Stimulated activated naive CD8-positive, alpha-beta T cell treated with anti-CD3 and anti-CD28 coated beads, Interleukin-15, amount 100 ng/mL, for 72 hours (primary cell): Measurements from ENCODE around the gene SLC2A9.
A peak's percentile ranks its signal among the peaks of the same experiment; 100 is the strongest.

Experiments used
- ATAC-seq: fragments of 150-1000 bp; cut with Tn5 transposase; 2 replicates; pipeline ENCODE4 v1.10.0; 2021; ENCODE audit warnings: mild to moderate bottlenecking, moderate library complexity
- DNase-seq, 2 donors: peaks; one replicate each; pipeline ENCODE4 v3.0.0; 2021 to 2022
- H3K27ac Mint-ChIP-seq, 2 donors: one replicate each; pipeline ENCODE4 v1.8.0; 2022; ENCODE audit warnings: mild to moderate bottlenecking in 2 of 2, mixed read lengths in 2 of 2, moderate library complexity in 2 of 2
- H3K27me3 Mint-ChIP-seq: one replicate; pipeline ENCODE4 v1.8.0; 2022; ENCODE audit warnings: mixed read lengths
- H3K4me1 Mint-ChIP-seq: one replicate; pipeline ENCODE4 v1.8.0; 2022; ENCODE audit warnings: mild to moderate bottlenecking, mixed read lengths
- H3K4me3 Mint-ChIP-seq, 2 donors: one replicate each; pipeline ENCODE4 v1.8.0; 2022; ENCODE audit warnings: mild to moderate bottlenecking in 2 of 2, mixed read lengths in 2 of 2, moderate library complexity in 1 of 2
- H3K9me3 Mint-ChIP-seq, 2 donors: one replicate each; pipeline ENCODE4 v1.8.0; 2022; ENCODE audit warnings: mixed read lengths in 2 of 2

Gene SLC2A9

GRCh38 chr4:9861561-9861960 is 159.7 kb downstream of the SLC2A9 start:
- Mint-ChIP-seq H3K9me3 (peaks cover 0 to 4% of the 10 kb centered on the region in 2 donors), H3K27me3 (no peaks in the 10 kb centered on the region), H3K4me1 (no peaks in the 10 kb centered on the region), H3K27ac (no peak overlapping the region), H3K4me3 (no peak overlapping the region)
- ATAC-seq, result no peak
- DNase-seq, result no peak

DNA sequence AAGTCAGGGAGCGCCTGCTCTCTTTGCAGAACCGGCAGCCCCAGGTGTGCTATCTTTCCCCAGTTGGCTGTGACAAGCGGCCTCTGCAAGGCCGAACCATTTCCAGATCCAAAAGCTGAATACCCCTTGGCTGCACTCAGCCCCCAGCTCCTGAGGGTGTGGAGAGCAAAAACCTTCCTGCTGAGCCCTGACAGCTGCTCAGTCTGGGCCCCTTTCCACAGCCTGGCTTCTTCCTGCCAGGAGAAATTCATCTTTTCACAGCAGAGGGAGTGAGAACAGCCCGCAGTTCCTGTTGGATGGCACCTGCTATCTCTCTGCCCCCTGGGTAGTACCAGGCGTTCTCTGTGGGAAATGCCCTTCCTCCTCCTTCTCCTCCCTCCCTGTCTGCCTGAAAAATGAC is 161.5 kb downstream of the SLC2A9 start:
- Mint-ChIP-seq H3K4me3 (no peak overlapping the region), H3K4me1 (no peaks in the 10 kb centered on the region), H3K27me3 (no peaks in the 10 kb centered on the region), H3K9me3 (peaks cover 10 to 20% of the 10 kb centered on the region in 2 donors), H3K27ac (no peak overlapping the region)
- no peak for ATAC-seq
- no peak for DNase-seq

DNA sequence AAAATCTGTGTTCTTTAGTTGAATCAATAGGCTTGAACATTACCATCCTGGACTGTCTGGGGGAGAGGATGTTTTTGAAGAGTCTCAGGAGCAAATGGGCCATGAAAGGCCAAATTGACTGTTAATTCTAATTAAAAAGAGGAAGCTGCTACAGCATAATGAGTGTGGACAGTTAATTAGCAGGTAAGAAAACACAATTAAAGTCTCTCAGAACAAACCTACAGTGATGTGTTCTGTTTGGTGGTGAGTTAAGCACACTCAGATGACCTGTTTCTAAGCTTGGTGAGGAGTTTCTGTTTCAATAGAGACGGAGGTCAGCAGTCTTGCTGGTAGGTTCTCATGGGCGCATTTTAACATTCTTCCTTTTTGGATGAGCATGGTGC is 171.8 kb downstream of the SLC2A9 start:
- no peak overlapping the region for H3K4me3 Mint-ChIP-seq
- no peaks in the 10 kb centered on the region for H3K4me1 Mint-ChIP-seq
- DNase-seq (no peak), ATAC-seq (no peak)
- H3K9me3 Mint-ChIP-seq, result peaks cover 0 to 1% of the 10 kb centered on the region in 2 donors
- no peak overlapping the region for H3K27ac Mint-ChIP-seq
- peaks cover 33% of the 10 kb centered on the region for H3K27me3 Mint-ChIP-seq

GRCh38 chr4:9847968-9848748 is 173.1 kb downstream of the SLC2A9 start:
- peaks cover 33% of the 10 kb centered on the region for H3K27me3 Mint-ChIP-seq
- no peaks in the 10 kb centered on the region for H3K4me1 Mint-ChIP-seq
- ATAC-seq (no peak), DNase-seq (no peak)
- H3K9me3 Mint-ChIP-seq, result no peaks in the 10 kb centered on the region
- H3K27ac Mint-ChIP-seq, result peak overlapping the region in 1 of 2 donors; percentile 63
- H3K4me3 Mint-ChIP-seq, result no peak overlapping the region

GRCh38 chr4:9845791-9846493 is 175.4 kb downstream of the SLC2A9 start:
- H3K4me3 Mint-ChIP-seq, result no peak overlapping the region
- peaks cover 10 to 16% of the 10 kb centered on the region in 2 donors for H3K9me3 Mint-ChIP-seq
- DNase-seq (no peak), ATAC-seq (no peak)
- H3K27ac Mint-ChIP-seq, result no peak overlapping the region
- peaks cover 33% of the 10 kb centered on the region for H3K27me3 Mint-ChIP-seq
- no peaks in the 10 kb centered on the region for H3K4me1 Mint-ChIP-seq

DNA sequence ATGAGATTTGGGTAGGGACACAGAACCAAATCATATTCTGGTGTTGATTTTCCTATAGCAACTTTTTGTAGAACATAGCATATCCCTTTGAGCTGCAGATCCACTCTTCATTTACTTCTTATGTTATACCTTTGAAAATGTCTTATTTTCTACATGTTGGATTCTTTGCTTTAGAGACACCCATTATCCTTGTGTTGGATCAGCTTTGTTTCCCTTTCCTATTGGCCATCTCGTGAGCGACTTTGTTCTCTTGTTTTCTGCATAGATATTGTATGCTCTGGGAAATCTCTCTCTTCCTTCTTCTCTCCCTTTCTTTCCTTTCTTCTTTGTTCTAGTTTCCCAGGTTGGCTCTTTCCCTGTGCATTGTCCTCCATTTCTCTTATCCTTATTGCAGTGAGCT is 180.2 kb downstream of the SLC2A9 start:
- H3K9me3 Mint-ChIP-seq, result peaks cover 17 to 19% of the 10 kb centered on the region in 2 donors
- DNase-seq, result no peak
- no peaks in the 10 kb centered on the region for H3K27me3 Mint-ChIP-seq
- H3K4me1 Mint-ChIP-seq, result no peaks in the 10 kb centered on the region
- H3K4me3 Mint-ChIP-seq, result no peak overlapping the region
- no peak for ATAC-seq
- no peak overlapping the region for H3K27ac Mint-ChIP-seq

- no peaks in the 10 kb centered on the region for H3K27me3 Mint-ChIP-seq
Measured at GRCh38 chr4:9835430-9835829, 185.9 kb downstream of the SLC2A9 start.

GRCh38 chr4:9833421-9833820 is 187.9 kb downstream of the SLC2A9 start:
- ATAC-seq, result no peak
- H3K4me1 Mint-ChIP-seq, result no peaks in the 10 kb centered on the region
- H3K9me3 Mint-ChIP-seq, result no peaks in the 10 kb centered on the region
- H3K27ac Mint-ChIP-seq, result peak overlapping the region in 1 of 2 donors; percentile 8
- H3K4me3 Mint-ChIP-seq, result no peak overlapping the region
- peaks cover 4% of the 10 kb centered on the region for H3K27me3 Mint-ChIP-seq
- no peak for DNase-seq

More at GRCh38 chr4:9835430-9835829, 185.9 kb downstream of the SLC2A9 start:
- Mint-ChIP-seq H3K4me1 (no peaks in the 10 kb centered on the region), H3K4me3 (no peak overlapping the region), H3K27ac (no peak overlapping the region), H3K9me3 (peaks cover 0 to 4% of the 10 kb centered on the region in 2 donors)
- ATAC-seq (no peak), DNase-seq (no peak)

DNA sequence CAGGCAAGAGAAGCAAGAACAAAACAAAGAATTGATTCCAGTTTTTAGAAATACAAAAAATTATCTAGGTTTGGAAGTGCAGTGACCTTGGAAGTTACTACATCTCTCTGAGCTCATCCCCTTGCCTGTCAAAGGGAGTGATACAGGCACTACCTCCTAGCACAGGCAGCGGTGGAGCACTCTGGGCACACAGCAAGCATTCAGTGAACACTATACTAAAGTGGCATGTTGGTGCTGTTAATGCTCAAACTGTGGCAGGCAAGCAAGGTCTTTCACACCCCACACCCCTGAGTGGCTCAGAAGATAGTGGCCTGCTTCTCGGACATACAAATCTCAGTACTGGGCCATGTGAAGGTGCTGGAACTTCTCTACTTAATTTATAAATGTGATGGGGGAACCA is 188.7 kb downstream of the SLC2A9 start:
- H3K9me3 Mint-ChIP-seq, result no peaks in the 10 kb centered on the region
- H3K27me3 Mint-ChIP-seq, result peaks cover 12% of the 10 kb centered on the region
- ATAC-seq (no peak), DNase-seq (no peak)
- no peaks in the 10 kb centered on the region for H3K4me1 Mint-ChIP-seq
- no peak overlapping the region for H3K27ac Mint-ChIP-seq
- no peak overlapping the region for H3K4me3 Mint-ChIP-seq

DNA sequence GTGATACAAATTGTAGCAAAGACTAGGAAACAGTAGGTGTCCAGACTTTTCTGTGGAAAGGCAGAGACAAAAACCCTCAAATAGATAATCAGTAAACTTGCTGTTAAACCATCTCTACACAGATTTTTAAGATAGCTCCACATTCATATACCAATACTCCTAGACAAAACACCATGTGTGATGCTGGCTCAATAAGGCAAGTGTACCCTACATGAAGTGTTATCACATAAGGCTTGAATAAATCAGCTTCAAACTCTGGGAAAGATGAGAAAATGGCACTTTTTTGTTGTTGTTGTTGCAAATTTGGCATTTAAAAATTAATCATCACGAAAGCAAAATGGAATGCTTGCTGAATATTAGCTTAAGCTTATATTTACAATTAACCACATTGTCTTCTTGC is 194.7 kb downstream of the SLC2A9 start:
- Mint-ChIP-seq H3K9me3 (no peaks in the 10 kb centered on the region), H3K4me3 (no peak overlapping the region), H3K27me3 (peaks cover 39% of the 10 kb centered on the region), H3K4me1 (peaks cover 15% of the 10 kb centered on the region), H3K27ac (no peak overlapping the region)
- ATAC-seq (no peak), DNase-seq (no peak)

DNA sequence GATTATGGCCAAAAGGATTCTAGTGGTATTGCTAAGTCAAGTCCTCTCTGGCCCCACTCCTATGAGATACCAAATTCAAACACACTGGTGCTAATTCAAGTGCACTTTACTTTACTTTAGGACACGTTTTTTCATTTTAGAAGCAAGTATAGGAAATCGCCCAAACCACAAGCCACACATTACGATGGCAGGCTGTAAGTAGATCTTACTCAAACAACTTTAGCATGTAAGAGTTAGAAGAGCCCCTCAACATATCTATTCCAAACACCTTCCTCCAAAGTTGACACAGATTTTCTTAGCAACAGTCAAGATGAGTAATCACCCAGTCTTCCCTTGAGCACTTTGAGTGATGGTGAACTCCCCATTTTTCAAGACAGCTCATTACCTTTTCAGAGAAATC is 196.2 kb downstream of the SLC2A9 start:
- peak; percentile 99 for ATAC-seq

GRCh38 chr4:9820343-9820742 is 201.0 kb downstream of the SLC2A9 start:
- peaks cover 10% of the 10 kb centered on the region for H3K4me1 Mint-ChIP-seq
- ATAC-seq (no peak), DNase-seq (no peak)
- H3K27me3 Mint-ChIP-seq, result peaks cover 47% of the 10 kb centered on the region
- H3K4me3 Mint-ChIP-seq, result no peak overlapping the region
- no peak overlapping the region for H3K27ac Mint-ChIP-seq
- no peaks in the 10 kb centered on the region for H3K9me3 Mint-ChIP-seq

More for the DNA sequence above, 196.2 kb downstream of the SLC2A9 start:
- Mint-ChIP-seq H3K27ac (peak overlapping the region in 1 of 2 donors; percentile 25), H3K4me1 (peaks cover 15% of the 10 kb centered on the region), H3K9me3 (no peaks in the 10 kb centered on the region), H3K4me3 (peak overlapping the region; percentile 28 to 42), H3K27me3 (peaks cover 46% of the 10 kb centered on the region)
- DNase-seq, result peak; percentile 38 to 64

DNA sequence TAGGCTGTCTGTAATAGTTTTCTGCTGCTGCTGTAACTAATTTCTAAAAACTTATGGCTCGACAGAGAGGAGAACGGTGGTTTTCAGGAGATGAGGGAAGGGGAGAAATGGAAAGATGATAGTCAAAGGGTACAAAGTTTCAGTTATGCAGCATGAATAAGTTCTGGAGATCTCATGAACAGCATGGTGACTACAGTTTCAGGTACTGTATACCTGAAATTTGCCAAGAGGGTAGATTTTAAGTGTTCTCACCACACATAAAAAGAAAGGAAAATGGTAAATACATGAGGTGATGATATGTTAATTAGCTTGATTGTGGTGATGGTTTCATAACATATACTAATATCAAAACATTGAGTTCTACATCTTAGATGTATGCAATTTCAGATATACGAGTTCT is 205.0 kb downstream of the SLC2A9 start:
- H3K27me3 Mint-ChIP-seq, result peaks cover 46% of the 10 kb centered on the region
- H3K27ac Mint-ChIP-seq, result no peak overlapping the region
- no peak overlapping the region for H3K4me3 Mint-ChIP-seq
- DNase-seq (no peak), ATAC-seq (peak; percentile 44)
- H3K4me1 Mint-ChIP-seq, result peaks cover 13% of the 10 kb centered on the region
- H3K9me3 Mint-ChIP-seq, result no peaks in the 10 kb centered on the region

DNA sequence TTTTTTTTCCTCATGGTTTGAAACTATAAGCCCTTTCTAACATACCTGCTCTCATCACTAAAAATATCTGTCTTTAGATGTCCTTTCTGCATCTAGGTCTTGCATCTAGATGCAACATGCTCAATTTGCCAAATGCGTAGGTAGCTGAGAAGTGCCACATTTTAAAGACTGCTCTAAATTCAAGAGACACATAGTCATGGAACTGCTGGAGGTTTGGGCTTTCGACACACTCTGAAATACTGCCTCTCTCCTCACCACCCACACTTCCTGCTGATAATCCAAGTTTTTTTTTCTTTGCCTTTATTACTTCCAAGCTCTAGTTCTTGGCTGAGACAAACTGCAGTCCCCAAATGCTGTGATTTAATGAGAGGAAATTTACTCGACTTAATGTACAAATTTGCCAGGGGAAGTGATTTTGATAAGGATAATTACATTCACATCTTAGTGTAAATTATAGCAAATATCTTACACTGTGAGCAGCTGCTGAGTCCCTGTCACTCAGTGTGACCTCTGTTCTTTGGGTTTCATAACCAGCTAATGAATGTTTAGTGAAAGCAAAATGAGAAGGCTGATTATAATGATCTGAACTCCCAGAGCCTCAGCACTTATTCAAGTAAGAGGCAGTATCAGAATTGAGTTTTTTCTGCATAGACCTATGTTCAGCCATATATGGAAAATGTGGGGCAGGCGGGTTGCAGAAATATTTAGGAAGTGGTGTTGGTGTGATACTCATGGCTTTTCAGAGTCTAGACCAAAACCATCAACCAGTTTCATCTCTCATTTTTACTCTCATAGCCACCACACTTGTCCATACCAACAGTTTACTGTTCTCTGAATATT is 208.6 kb downstream of the SLC2A9 start:
- H3K9me3 Mint-ChIP-seq, result no peaks in the 10 kb centered on the region
- H3K27me3 Mint-ChIP-seq, result peaks cover 53% of the 10 kb centered on the region
- no peak overlapping the region for H3K4me3 Mint-ChIP-seq
- DNase-seq (peak; percentile 24 to 63), ATAC-seq (peak; percentile 92)
- H3K4me1 Mint-ChIP-seq, result peaks cover 13% of the 10 kb centered on the region
- H3K27ac Mint-ChIP-seq, result no peak overlapping the region

- ATAC-seq (no peak), DNase-seq (no peak)
- H3K27me3 Mint-ChIP-seq, result peaks cover 51% of the 10 kb centered on the region
- H3K4me3 Mint-ChIP-seq, result no peak overlapping the region
- H3K27ac Mint-ChIP-seq, result no peak overlapping the region
- H3K4me1 Mint-ChIP-seq, result peaks cover 13% of the 10 kb centered on the region
- H3K9me3 Mint-ChIP-seq, result no peaks in the 10 kb centered on the region
Measured at GRCh38 chr4:9811806-9812205, 209.5 kb downstream of the SLC2A9 start.
